Vagina (tissue), 2 donors: ENCODE data around the gene ABLIM1.

Experiments
- POLR2A ChIP-seq, 2 donors: fragments of 450-650 bp; IDR thresholded peaks; one replicate each; pipeline ENCODE4 v1.6.1; 2017; ENCODE audit warnings: antibody characterized with exemption in 2 of 2, mild to moderate bottlenecking in 2 of 2, moderate library complexity in 2 of 2
- TF ChIP-seq, protein P1 (sequence below), 3 experiments: fragments of 450-650 bp in 2 of 3; fragments of 200-600 bp in 1 of 3; sonication (generic) in 1 of 3; IDR thresholded peaks; one replicate each; pipeline ENCODE4 v1.5.1; 2017 to 2019; ENCODE audit warnings: antibody characterized with exemption in 3 of 3, mild to moderate bottlenecking in 2 of 3, moderate library complexity in 2 of 3

DNA sequence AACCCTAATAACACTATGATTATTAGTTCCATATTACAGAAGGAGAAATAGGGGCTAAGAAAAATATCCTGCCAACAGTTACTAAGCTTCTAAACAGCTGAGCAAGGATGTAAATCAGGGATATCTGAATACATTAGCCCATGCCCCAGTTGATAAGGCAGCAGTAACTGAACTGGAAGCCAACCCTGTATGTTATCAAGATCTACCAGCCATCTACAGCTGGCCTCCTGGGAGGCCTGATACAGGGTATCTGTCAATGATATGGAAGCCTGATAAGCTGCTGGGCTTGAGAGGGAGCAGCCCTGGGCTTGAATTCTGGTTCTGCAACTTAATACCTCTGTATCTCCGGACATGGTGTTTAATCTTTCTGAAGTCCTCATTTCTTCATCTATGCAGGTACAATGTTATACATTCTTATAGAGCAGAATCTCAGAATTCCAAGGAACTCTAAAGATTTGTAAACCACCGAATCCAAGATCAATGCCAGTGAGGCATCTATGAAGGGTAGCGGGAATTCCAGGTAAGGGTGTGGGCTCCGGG is 215.9 kb downstream of the ABLIM1 start:
- TF ChIP-seq, protein P1, sequence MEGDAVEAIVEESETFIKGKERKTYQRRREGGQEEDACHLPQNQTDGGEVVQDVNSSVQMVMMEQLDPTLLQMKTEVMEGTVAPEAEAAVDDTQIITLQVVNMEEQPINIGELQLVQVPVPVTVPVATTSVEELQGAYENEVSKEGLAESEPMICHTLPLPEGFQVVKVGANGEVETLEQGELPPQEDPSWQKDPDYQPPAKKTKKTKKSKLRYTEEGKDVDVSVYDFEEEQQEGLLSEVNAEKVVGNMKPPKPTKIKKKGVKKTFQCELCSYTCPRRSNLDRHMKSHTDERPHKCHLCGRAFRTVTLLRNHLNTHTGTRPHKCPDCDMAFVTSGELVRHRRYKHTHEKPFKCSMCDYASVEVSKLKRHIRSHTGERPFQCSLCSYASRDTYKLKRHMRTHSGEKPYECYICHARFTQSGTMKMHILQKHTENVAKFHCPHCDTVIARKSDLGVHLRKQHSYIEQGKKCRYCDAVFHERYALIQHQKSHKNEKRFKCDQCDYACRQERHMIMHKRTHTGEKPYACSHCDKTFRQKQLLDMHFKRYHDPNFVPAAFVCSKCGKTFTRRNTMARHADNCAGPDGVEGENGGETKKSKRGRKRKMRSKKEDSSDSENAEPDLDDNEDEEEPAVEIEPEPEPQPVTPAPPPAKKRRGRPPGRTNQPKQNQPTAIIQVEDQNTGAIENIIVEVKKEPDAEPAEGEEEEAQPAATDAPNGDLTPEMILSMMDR (IDR thresholded peaks at IDR 0.05): no peak
- no peak for TF ChIP-seq POLR2A (IDR thresholded peaks at IDR 0.05)
